Mesodermal cell (in vitro differentiated cells): ENCODE data around the gene MAN2A2.

ENCODE experiments used
- H3K27ac ChIP-seq: 2 replicates; pipeline ENCODE4 v1.7.0; 2013; ENCODE audit warnings: mild to moderate bottlenecking, low read depth, low read length, moderate library complexity; ENCODE audit not compliant: severe bottlenecking
- H3K36me3 ChIP-seq: 2 replicates; pipeline ENCODE4 v1.7.1; 2013; ENCODE audit warnings: mild to moderate bottlenecking, low read length, moderate library complexity; ENCODE audit not compliant: control insufficient read depth, insufficient read depth
- H3K4me1 ChIP-seq: one replicate; pipeline ENCODE4 v1.7.1; 2013; ENCODE audit warnings: mild to moderate bottlenecking, low read length; ENCODE audit not compliant: insufficient read depth, control insufficient read depth, poor library complexity, severe bottlenecking
- H3K4me3 ChIP-seq: 2 replicates; pipeline ENCODE4 v1.7.0; 2013; ENCODE audit warnings: low read length, control low read depth, mild to moderate bottlenecking; ENCODE audit not compliant: insufficient read depth, poor library complexity, severe bottlenecking; ENCODE audit errors: extremely low read depth
- H3K9me3 ChIP-seq: 2 replicates; pipeline ENCODE4 v1.7.1; 2013; ENCODE audit warnings: mild to moderate bottlenecking, low read length, moderate library complexity; ENCODE audit not compliant: control insufficient read depth
- WGBS, 2 experiments: methylation state at CpG; one replicate each; pipeline ENCODE4 v1.1.5; 2013; ENCODE audit warnings: missing lambda C conversion rate in 2 of 2; ENCODE audit not compliant: insufficient coverage in 2 of 2; 5-methylcytosine and 5-hydroxymethylcytosine counted together

The MAN2A2 gene

DNA sequence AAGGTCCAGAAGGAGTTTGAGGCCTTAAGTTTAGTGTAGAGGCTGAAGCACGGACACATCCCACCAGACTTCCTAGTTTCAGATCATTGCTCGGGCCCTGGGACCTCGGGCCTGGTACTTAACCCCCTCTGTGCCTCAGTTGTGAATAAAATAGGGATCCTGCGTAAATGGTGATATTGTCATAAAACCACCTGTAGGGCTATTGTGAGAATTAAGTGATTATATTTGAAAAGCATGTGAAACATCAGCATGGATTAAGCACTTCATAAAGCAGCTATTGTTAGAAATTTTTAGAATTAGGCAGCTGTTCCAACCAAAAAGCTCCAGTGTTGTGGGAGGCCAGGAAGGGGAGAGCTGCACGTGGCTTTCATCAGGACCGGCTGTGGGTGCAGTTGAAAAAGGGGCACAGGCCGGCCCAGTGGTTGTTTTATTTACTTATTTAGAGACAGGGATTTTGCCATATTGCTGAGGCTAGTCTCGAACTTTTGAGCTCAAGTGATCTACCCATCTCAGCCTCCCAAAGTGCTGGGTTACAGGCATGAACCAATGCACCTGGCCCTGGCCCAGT lies 56.0 kb downstream of the MAN2A2 start:
- WGBS, 2 experiments: 84 to 100% methylated on average over 5 to 7 of the region's 8 CpGs
- Histone ChIP-seq H3K27ac (no peak overlapping the region), H3K4me3 (no peak overlapping the region), H3K9me3 (no peaks in the 10 kb centered on the region), H3K36me3 (peaks cover 39% of the 10 kb centered on the region), H3K4me1 (peaks cover 12% of the 10 kb centered on the region)

DNA sequence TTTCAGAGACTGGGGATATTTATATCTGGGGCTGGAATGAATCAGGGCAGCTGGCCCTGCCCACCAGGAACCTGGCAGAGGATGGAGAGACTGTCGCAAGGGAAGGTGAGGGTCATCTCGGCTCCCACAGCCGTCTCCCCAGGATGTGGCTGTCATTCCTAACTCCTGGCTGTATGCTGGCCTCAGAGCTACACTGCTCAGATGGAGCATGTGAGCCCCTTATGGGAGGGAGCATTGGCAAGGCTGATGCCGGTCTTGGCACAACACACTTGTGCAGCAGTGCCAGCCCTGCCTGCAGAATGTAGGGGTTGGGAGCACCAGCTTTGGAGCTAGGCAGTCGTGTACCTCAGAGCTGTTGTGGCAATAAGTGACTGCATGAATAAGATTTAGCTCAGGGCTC lies 56.8 kb downstream of the MAN2A2 start:
- Histone ChIP-seq H3K36me3 (peaks cover 44% of the 10 kb centered on the region), H3K27ac (no peak overlapping the region), H3K4me3 (no peak overlapping the region), H3K9me3 (no peaks in the 10 kb centered on the region), H3K4me1 (peaks cover 12% of the 10 kb centered on the region)
- 90 to 93% methylated on average over 5 of the region's 5 CpGs for WGBS, 2 experiments

DNA sequence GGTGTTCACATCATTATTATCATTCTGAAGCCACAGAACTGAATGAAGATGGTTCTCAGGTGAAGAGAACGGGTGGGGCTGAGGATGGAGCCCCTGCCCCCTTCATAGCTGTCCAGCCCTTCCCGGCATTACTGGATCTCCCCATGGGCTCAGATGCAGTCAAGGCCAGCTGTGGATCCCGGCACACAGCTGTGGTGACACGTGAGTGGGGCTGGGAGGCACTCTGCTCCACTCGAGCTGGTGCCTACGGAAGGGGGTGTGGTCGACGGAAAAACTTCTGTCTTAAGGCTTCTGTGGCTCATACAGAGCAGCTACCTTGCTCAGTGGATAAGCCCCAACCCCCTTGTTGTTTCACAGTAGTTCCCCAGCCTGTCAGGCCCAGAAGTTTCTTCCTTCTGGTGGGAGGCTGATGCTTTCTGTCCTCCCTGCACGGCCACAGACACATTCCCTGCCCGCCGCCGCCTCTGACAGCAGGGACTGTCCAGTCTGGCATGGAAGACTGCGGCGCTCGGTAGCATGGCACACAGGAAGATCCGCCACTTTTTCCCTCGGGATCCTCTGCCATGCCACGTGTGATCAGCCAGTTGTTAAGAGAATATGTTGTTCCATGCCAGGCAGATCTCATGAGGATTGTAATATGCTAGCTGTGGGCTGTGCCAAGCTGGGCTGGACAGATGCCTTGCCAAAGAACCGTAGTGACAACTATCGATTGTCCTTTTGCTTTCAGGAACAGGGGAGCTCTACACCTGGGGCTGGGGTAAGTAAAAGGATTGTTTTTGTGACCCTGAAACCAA lies 57.4 kb downstream of the MAN2A2 start:
- 91 to 93% methylated on average over 19 of the region's 20 CpGs for WGBS, 2 experiments
- H3K9me3 ChIP-seq: no peaks in the 10 kb centered on the region
- H3K36me3 ChIP-seq: peaks cover 50% of the 10 kb centered on the region
- H3K4me1 ChIP-seq: peaks cover 12% of the 10 kb centered on the region
- H3K27ac ChIP-seq: no peak overlapping the region
- H3K4me3 ChIP-seq: no peak overlapping the region

DNA sequence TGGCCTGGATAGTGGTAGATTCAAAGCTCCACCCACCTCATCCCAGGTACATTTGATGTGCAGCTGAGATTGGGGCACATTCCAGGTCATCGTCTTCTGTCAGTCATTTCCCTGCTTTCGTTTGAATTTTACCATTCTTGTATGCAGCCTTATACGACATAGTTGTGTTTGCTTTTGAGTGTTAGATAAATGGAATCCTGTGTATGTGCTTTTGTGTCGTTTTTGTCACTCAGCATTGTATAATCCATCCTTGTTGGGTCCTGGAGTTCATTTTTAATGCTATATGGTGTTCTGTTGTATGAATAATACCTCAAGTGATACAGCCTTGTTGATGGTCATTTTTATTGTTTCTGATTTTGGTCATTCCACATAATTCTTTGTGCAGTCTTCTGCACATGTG lies 58.9 kb downstream of the MAN2A2 start:
- H3K27ac ChIP-seq: no peak overlapping the region
- 88 to 97% methylated on average over 3 to 4 of the region's 4 CpGs for WGBS, 2 experiments
- no peak overlapping the region for H3K4me3 ChIP-seq
- peaks cover 65% of the 10 kb centered on the region for H3K36me3 ChIP-seq
- H3K4me1 ChIP-seq: peaks cover 3% of the 10 kb centered on the region
- no peaks in the 10 kb centered on the region for H3K9me3 ChIP-seq

DNA sequence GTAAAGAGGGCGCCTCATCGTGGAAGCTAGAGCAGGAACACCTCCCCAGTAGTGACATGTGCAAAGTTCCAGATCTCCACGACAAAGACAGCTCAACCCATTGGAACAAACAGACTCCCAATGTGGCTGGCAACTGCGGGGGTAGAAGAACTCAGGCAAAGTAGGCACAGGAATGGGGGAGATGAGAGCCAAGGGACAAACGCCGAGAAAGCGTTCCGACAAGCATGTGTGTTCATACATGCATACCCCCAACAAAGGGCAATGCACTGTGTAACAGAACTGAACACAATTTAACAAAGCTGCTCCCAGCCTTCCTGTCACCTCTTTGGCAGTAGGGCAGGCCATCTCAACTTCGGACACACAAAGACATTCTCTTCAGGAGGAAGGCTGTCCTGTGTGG lies 63.2 kb downstream of the MAN2A2 start:
- no peak overlapping the region for H3K27ac ChIP-seq
- peaks cover 92% of the 10 kb centered on the region for H3K36me3 ChIP-seq
- H3K9me3 ChIP-seq: no peaks in the 10 kb centered on the region
- H3K4me3 ChIP-seq: no peak overlapping the region
- 91 to 98% methylated on average over 8 to 9 of the region's 9 CpGs for WGBS, 2 experiments
- H3K4me1 ChIP-seq: no peaks in the 10 kb centered on the region

DNA sequence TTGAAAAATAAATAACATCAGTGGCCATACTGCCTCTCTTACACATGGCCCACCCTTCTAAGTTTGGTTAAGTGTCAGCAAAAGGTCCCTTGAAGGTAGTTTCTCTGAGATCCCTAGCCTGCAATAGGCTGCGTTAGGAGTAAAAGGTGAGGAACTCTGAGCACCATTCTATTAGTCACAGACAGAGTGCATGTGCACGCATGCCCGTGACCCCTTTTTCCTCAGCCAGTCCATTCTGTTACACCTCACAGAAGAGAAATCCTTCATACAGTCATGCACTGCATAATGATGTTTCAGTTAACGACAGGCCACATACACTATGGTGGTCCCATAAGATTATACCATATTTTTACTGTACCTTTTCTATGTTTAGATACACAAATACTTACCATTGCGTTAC lies 64.1 kb downstream of the MAN2A2 start:
- 94 to 96% methylated on average over 4 of the region's 5 CpGs for WGBS, 2 experiments
- Histone ChIP-seq H3K4me3 (no peak overlapping the region), H3K4me1 (no peaks in the 10 kb centered on the region), H3K36me3 (peaks cover 90% of the 10 kb centered on the region), H3K9me3 (no peaks in the 10 kb centered on the region), H3K27ac (no peak overlapping the region)

DNA sequence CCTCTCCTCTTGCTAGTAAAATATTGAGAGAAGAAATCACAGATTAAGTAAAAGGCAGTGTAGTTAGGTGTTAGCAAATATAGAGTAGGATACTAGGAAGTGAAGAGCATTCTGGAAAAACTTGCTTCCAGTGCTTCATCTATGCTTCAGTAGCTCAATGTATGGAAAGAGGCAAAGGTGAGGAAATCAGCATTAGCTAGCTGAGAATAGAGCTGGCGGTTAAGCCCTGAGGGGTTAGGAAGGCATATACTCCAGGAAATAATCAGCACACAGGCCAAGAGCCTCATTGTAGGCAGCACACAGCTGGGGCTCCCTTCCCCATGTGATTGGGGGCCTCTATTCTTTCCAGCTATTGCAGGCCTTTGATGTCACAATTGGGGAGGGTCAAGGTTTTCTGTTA lies 65.3 kb downstream of the MAN2A2 start:
- peaks cover 93% of the 10 kb centered on the region for H3K36me3 ChIP-seq
- 86 to 100% methylated on average over 1 of the region's 1 CpG for WGBS, 2 experiments
- H3K4me1 ChIP-seq: no peaks in the 10 kb centered on the region

DNA sequence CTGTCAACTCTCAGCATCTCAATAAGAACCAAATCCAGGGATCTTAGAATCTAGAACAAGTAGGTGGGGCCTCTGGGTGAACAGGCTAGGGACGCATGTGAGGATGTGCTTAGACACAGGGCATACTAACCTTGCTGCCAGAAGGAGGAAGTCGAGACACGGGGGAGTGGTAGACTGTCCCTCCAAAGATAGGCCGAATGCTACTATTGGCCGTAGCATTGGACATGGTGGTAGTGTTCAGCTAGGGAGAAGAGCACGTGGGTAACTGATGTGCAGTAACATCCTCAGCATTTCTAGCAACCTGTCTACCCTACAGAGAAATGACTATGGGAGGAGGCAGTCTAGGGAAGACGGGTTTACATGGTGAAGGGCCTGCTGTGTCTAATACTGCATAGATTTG lies 67.2 kb downstream of the MAN2A2 start:
- Histone ChIP-seq H3K4me3 (no peak overlapping the region), H3K36me3 (peaks cover 95% of the 10 kb centered on the region), H3K9me3 (no peaks in the 10 kb centered on the region), H3K27ac (no peak overlapping the region), H3K4me1 (no peaks in the 10 kb centered on the region)
- WGBS, 2 experiments: 97 to 100% methylated on average over 4 to 5 of the region's 7 CpGs

More for the DNA sequence above, 65.3 kb downstream of the MAN2A2 start:
- Histone ChIP-seq H3K9me3 (no peaks in the 10 kb centered on the region), H3K27ac (no peak overlapping the region), H3K4me3 (no peak overlapping the region)

DNA sequence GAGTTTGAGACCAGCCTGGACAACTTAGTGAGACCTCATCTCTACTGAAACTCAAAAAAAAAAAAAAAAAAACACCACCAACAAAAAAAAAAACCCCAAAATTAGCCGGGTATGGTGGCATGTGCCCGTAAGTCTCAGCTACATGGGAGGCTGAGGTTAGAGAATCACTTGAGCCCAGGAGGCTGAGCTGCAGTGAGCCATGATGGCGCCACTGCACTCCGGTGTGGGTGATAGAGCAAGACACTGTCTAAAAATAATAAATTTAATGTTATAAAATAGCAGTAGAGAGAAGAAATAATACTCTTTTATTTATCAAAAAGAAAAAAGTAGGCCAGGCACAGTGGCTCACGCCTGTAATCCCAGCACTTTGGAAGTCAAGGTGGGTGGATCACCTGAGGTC lies 69.0 kb downstream of the MAN2A2 start:
- no peak overlapping the region for H3K4me3 ChIP-seq
- no peaks in the 10 kb centered on the region for H3K9me3 ChIP-seq
- H3K36me3 ChIP-seq: peaks cover 94% of the 10 kb centered on the region
- WGBS, 2 experiments: 90% methylated on average over 2 of the region's 5 CpGs; no CpG with 5 or more reads in 1 of the 2 experiments
- H3K4me1 ChIP-seq: no peaks in the 10 kb centered on the region
- H3K27ac ChIP-seq: no peak overlapping the region
